GM18951 (cell line): Measurements from ENCODE around the gene DXO.
"Not testable (repeated sequence)": the region's sequence is repeated elsewhere in the genome, so short reads cannot be mapped to it uniquely, and the experiment has no call there.

Source experiments
- POLR2A ChIP-seq: IDR thresholded peaks from 4 replicates; pipeline ENCODE4 v1.6.1; 2011; ENCODE audit warnings: mild to moderate bottlenecking; ENCODE audit not compliant: insufficient read length, insufficient read depth; ENCODE audit errors: extremely low read depth
- in situ Hi-C: fragments of 300-500 bp; cut with MboI; formaldehyde crosslinking; loops from one replicate; pipeline ENCODE4 v1.12.0; 2022; ENCODE audit warnings: low sequenced_read_pairs, mixed read lengths, inconsistent platforms; ENCODE audit not compliant: unreplicated experiment

The DXO gene

GRCh38 chr6:31980998-31981397 is 9.1 kb upstream of the DXO start:
- in situ Hi-C loops, result not testable (repeated sequence)

- in situ Hi-C loops, result not testable (repeated sequence)
These were observed 8.4 kb upstream of the DXO start for GRCh38 chr6:31980195-31980876.

GRCh38 chr6:31979238-31979898 is 7.4 kb upstream of the DXO start:
- in situ Hi-C loops, result no loop called here
- no peak for TF ChIP-seq POLR2A

GRCh38 chr6:31978831-31979230 is 6.9 kb upstream of the DXO start:
- no peak for TF ChIP-seq POLR2A
- in situ Hi-C loops, result no loop called here

- no peak for TF ChIP-seq POLR2A
- in situ Hi-C loops, result no loop called here
These were observed 6.0 kb upstream of the DXO start for GRCh38 chr6:31977816-31978431.

- in situ Hi-C loops, result not testable (repeated sequence)
These were observed 4.1 kb upstream of the DXO start for GRCh38 chr6:31976065-31976464.

- in situ Hi-C loops, result no loop called here
- TF ChIP-seq POLR2A, result no peak
These were observed 892 bp upstream of the DXO start for GRCh38 chr6:31972709-31973350.

- no peak for TF ChIP-seq POLR2A
- in situ Hi-C loops, result no loop called here
These were observed 502 bp downstream of the DXO start for GRCh38 chr6:31971279-31971992.

GRCh38 chr6:31970604-31971271 is 1.2 kb downstream of the DXO start:
- TF ChIP-seq POLR2A, result no peak
- in situ Hi-C loops, result no loop called here

GRCh38 chr6:31969712-31970603 is 2.0 kb downstream of the DXO start:
- peak; percentile 4 for TF ChIP-seq POLR2A
- in situ Hi-C loops, result no loop called here

- no peak for TF ChIP-seq POLR2A
- in situ Hi-C loops, result no loop called here
These were observed 2.9 kb downstream of the DXO start for GRCh38 chr6:31968791-31969711.
